HEK293T (cell line): Measurements from ENCODE around the gene LYPD6B.

Experiments used
- ELF4 ChIP-seq: fragments of 450-650 bp; IDR thresholded peaks from 2 replicates; pipeline ENCODE4 v1.6.1; 2017; ENCODE audit warnings: antibody characterized with exemption
- FOXA1 ChIP-seq: fragments of 450-650 bp; IDR thresholded peaks from 2 replicates; pipeline ENCODE4 v1.6.1; 2016; ENCODE audit warnings: mild to moderate bottlenecking
- FOXM1 ChIP-seq: fragments of 450-650 bp; IDR thresholded peaks from 2 replicates; pipeline ENCODE4 v1.6.1; 2017; ENCODE audit warnings: mild to moderate bottlenecking, borderline replicate concordance
- NFRKB ChIP-seq: fragments of 450-650 bp; IDR thresholded peaks from 2 replicates; pipeline ENCODE4 v1.6.1; 2016; ENCODE audit warnings: mild to moderate bottlenecking, moderate library complexity

DNA sequence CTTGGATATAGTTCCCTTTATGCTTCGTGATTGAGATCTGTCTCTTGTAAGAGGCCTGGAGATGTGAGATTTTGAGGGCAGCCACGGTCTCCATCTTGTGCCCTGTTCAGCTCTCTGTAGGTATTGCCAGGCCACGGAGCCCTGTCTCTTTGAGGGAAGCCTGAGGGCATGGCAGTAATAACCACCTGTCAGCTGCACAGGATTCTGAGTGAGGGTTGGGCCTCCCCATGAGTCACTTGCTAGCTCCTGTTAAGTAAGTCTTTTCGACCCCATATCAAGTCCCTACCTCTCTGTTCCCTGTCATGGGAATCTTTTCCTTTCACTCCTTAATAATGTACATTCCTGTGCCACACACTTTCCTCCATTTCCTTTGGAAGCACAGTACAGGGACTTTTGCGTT, 20.4 kb downstream of the LYPD6B start:
- TF ChIP-seq FOXM1 (no peak), FOXA1 (no peak), ELF4 (no peak), NFRKB (no peak)
